Brain microvascular endothelial cell (primary cell): Measurements from ENCODE around the gene HOXB3.

Experiments
- DNase-seq: peaks from one replicate; pipeline ENCODE4 v3.0.0-alpha.2; 2020
- H3K27ac ChIP-seq: fragments of 250-450 bp; sonication (Bioruptor Pico); 2 replicates; pipeline ENCODE4 v1.5.1; 2020; ENCODE audit warnings: mild to moderate bottlenecking, moderate library complexity
- H3K27me3 ChIP-seq: fragments of 250-450 bp; sonication (Bioruptor Pico); replicated peaks from 2 replicates; pipeline ENCODE4 v1.5.1; 2020; ENCODE audit warnings: mild to moderate bottlenecking
- H3K36me3 ChIP-seq: fragments of 250-450 bp; sonication (Bioruptor Pico); replicated peaks from 2 replicates; pipeline ENCODE4 v1.5.1; 2020; ENCODE audit warnings: mild to moderate bottlenecking
- H3K4me3 ChIP-seq: 2 replicates; pipeline ENCODE4 v1.5.1; 2011; ENCODE audit warnings: low read depth, mild to moderate bottlenecking, control low read depth, low read length, moderate library complexity
- in situ Hi-C: cut with HindIII; loops from 2 replicates; pipeline ENCODE4 v1.10.0; 2017; ENCODE audit warnings: low sequenced_read_pairs, low pct_ligation_motif_present
- TF ChIP-seq, protein P1 (sequence below): IDR thresholded peaks from 2 replicates; pipeline ENCODE4 v1.5.1; 2011; ENCODE audit warnings: low read depth, mild to moderate bottlenecking, moderate library complexity, low read length, control low read depth, inconsistent platforms; ENCODE audit errors: missing control alignments

HOXB3 gene

DNA sequence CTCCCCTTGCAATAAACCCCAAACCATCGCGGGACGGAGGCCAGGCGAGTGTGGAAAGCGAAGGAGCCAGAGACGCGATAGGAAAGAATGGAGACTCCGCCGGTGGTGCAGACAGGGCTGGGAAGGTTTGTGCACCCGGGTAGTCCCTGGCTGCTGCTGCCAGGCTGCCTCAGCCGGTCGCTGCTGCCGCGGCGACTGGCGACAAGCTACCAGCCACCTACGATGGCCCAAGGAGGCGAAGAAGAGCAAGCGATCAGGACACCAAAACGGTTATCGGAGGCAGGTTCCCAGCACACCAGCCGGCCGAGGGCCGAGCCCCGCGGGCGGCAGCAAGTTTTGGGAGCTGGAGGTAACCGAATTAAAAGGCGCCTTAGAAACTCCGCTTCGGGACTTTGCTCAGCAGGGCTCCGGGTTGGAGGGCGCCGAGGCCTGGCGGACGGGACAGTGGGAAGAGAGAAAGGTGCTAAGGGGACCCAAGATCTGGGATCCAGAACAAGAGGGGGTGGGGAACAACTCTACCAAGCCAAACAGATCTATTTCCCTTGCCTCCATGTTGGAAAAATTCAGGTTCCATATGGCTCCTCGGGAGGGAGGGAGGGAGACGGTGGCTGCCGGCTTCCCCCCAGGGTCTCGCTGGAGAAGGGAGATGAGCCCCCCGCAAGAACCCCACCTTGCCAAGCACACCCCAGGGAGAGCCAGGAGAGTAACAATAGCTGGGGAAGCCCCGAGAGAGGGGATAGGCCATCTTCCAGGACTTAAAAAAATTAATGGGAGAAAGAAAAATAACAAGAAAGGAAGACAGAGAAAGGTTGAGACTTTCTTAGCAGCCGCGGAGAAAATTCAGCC, 35.4 kb downstream of the HOXB3 start:
- DNase-seq: no peak
- TF ChIP-seq, protein P1, sequence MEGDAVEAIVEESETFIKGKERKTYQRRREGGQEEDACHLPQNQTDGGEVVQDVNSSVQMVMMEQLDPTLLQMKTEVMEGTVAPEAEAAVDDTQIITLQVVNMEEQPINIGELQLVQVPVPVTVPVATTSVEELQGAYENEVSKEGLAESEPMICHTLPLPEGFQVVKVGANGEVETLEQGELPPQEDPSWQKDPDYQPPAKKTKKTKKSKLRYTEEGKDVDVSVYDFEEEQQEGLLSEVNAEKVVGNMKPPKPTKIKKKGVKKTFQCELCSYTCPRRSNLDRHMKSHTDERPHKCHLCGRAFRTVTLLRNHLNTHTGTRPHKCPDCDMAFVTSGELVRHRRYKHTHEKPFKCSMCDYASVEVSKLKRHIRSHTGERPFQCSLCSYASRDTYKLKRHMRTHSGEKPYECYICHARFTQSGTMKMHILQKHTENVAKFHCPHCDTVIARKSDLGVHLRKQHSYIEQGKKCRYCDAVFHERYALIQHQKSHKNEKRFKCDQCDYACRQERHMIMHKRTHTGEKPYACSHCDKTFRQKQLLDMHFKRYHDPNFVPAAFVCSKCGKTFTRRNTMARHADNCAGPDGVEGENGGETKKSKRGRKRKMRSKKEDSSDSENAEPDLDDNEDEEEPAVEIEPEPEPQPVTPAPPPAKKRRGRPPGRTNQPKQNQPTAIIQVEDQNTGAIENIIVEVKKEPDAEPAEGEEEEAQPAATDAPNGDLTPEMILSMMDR: no peak
- Histone ChIP-seq H3K4me3 (peak overlapping the region; percentile 54), H3K27ac (no peak overlapping the region), H3K36me3 (no peaks in the 10 kb centered on the region), H3K27me3 (peaks cover 84% of the 10 kb centered on the region)
- in situ Hi-C loops: no loop called here

DNA sequence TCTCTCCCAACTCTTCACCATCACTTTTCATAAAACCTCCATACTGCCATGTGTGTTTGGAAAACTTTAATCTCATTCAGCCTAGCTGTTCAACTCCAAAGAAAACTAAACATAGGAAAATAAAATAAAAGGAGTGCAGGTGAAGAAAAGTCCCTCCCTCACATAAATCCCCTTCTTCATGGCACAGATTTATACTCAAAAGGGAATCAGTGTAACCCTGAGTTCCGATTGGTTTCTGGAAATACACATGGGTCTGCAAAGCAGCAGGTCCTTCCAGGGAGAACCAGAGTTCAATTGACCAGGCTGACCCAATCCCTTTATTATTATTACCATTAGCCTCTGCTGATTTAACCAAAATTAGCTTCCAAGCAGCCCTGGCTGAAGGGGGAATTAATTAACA, 36.2 kb downstream of the HOXB3 start:
- in situ Hi-C loops: no loop called here
- Histone ChIP-seq H3K36me3 (no peaks in the 10 kb centered on the region), H3K27me3 (peaks cover 84% of the 10 kb centered on the region), H3K27ac (no peak overlapping the region), H3K4me3 (peak overlapping the region; percentile 54)
- no peak for DNase-seq
- TF ChIP-seq, protein P1: no peak

DNA sequence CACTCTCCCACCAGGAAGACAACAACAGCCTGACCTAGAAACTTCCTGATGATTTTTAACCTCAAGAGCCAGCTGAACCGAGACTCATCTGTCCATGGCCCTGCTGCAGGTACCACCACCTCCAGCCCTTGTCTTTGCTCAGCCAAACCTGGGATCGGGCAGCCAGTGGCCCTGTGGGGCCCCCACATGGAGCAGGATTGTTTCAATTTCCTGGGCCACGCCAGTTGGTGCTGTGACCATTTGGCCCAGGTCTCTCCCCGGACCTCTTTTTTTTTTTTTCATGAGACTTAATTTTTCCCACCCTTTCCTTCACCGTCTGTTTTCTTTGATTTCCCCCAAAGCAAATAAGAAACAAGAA, 36.9 kb downstream of the HOXB3 start:
- peak overlapping the region; percentile 9 for H3K4me3 ChIP-seq
- TF ChIP-seq, protein P1: no peak
- no peaks in the 10 kb centered on the region for H3K36me3 ChIP-seq
- DNase-seq: no peak
- in situ Hi-C loops: no loop called here
- no peak overlapping the region for H3K27ac ChIP-seq
- H3K27me3 ChIP-seq: peaks cover 83% of the 10 kb centered on the region

DNA sequence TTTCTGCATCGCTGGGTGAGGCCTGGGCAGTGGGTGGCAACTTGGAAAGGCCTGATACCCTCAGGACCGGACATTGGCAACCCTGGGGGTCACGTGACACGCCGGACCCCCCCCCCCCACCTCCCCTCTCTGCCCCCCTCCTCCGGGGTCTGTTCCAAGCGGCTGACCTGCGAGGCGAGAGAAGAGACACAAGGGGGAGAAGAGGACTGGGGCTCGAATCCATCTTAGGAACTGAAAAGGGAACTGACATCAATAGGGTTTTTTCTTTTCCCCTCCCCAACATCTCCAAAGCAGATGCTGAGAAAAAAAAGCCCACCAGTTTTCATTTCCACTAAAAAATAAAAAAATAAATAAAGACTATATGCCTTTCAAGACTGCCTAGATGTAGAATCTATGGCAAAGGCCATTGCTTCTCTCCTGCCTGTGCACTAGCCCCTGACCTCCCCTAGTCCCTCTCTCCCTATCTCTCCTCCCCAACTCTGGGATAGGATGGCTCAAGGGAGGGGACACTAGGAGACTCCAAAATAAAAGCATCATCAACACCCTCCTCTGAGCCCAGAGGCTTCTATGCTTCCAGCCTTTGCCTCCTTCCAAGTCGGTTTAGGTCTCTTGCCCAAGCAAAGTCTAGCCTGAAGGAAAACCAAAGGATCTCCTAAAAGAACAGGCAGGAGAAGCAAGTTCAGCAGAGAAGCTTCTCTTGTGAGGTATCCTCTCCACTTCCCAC, 37.4 kb downstream of the HOXB3 start:
- Histone ChIP-seq H3K27me3 (peaks cover 83% of the 10 kb centered on the region), H3K4me3 (peak overlapping the region; percentile 9), H3K36me3 (no peaks in the 10 kb centered on the region), H3K27ac (no peak overlapping the region)
- no peak for DNase-seq
- TF ChIP-seq, protein P1: no peak
- in situ Hi-C loops: no loop called here

DNA sequence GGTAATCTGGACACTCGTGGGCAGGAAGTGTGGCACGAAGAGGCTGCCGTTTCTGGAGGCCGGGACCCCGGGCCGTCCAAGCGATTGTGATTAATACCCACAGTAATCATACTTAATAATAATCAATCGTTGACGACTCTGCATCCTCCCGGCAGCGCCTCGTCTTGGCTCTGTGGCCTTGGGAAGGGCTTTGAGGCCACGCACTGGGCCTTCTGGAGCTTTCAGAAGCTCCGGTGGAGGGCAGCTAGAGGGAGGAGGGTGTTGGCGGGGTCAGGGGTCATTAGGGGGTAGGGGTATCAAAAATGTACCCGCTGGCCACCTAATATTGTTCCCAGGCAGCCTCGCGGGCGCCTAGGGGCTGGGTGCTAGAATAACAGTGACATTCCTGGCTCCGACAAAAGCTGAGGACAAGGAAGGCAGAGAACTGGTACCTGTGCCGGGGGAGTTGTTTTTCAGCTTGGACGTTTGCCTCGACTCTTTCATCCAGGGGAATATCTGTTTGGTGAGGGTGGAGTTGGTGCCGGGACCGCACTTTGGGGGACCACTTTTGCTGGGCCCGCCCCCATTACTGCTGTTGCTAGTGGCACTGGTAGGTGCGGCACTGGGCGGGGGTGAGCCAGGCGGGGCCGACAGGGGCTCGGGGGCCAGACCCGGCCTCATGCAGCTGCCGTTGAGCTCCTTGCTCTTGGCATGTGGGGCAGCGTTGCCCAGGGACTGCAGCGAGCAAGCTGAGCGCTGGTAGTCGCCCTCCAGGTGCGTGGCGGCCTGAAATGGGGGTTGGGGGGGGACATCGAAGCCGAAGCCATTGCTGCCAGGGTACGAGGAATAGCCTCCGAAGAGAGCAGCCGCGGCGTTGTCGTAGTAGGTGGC, 38.2 kb downstream of the HOXB3 start:
- in situ Hi-C loops: no loop called here
- no peak for DNase-seq
- H3K4me3 ChIP-seq: no peak overlapping the region
- TF ChIP-seq, protein P1: no peak
- no peak overlapping the region for H3K27ac ChIP-seq
- H3K27me3 ChIP-seq: peaks cover 83% of the 10 kb centered on the region
- no peaks in the 10 kb centered on the region for H3K36me3 ChIP-seq
